ENCODE results near the gene RAD51B.

DNA sequence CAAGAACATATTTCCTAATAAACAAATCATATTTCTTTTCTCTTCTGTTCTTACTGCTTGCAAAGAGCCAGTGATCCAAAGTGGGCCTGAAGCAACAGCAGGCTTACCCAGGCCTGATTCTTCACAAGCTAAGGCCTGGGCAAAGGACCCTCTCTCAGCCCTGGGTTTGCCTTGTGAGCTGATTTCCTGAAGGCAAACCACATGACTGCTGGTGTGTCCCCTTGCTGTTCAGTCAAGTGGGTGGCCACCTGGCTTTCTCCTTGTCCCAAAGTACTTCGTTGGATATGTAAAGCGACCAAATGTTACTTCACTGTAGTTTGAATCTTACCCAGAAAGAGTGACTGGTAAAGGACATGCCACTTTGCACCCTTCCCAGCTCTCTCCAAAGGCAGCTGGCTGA lies 580.4 kb downstream of the RAD51B start:
- TF ChIP-seq POLR2A (IDR thresholded peaks at IDR 0.05; ENCODE audit: low read depth, low read length) (peak; percentile 29; the same call in 1 of the 2 replicates), POLR2AphosphoS5 (IDR thresholded peaks at IDR 0.05; ENCODE audit: low read depth, low read length) (no peak)

Measured in GM12892 (cell line).